ENCODE data around the gene OR9A2.

DNA sequence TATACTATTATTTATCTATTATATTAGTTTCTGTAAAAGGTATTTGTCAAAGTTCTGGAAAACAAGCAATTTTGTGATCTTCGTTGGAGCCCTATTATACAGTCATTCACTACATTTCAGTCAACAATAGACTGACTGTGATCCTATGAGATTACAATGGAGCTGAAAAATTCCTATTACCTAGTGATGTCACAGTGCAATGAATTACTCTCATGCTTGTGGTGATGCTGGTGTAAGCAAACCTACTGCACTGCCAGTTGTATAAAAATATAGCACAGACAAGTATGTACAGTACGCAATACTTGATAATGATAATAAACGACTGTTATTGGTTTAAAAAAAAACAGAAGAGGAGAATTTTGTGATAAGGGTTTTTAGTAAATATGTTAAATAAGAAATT is 46.6 kb upstream of the OR9A2 start:
- TF ChIP-seq, protein P1, sequence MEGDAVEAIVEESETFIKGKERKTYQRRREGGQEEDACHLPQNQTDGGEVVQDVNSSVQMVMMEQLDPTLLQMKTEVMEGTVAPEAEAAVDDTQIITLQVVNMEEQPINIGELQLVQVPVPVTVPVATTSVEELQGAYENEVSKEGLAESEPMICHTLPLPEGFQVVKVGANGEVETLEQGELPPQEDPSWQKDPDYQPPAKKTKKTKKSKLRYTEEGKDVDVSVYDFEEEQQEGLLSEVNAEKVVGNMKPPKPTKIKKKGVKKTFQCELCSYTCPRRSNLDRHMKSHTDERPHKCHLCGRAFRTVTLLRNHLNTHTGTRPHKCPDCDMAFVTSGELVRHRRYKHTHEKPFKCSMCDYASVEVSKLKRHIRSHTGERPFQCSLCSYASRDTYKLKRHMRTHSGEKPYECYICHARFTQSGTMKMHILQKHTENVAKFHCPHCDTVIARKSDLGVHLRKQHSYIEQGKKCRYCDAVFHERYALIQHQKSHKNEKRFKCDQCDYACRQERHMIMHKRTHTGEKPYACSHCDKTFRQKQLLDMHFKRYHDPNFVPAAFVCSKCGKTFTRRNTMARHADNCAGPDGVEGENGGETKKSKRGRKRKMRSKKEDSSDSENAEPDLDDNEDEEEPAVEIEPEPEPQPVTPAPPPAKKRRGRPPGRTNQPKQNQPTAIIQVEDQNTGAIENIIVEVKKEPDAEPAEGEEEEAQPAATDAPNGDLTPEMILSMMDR (conservative IDR thresholded peaks at IDR 0.05): no peak
- no peak for TF ChIP-seq ZFX (IDR thresholded peaks at IDR 0.05)
